Cerebellar cortex (tissue), 1 donor: ENCODE measurements around the gene DIPK2B.

ENCODE experiments used
- DNase-seq: peaks from one replicate; pipeline ENCODE4 v3.0.0-alpha.2; 2015; ENCODE audit warnings: low spot score

The DIPK2B gene

GRCh38 chrX:45200741-45201234 lies at the start of gene DIPK2B:
TSS of gene DIPK2B (minus strand) at chrX:45200876. CDS start at chrX:45200826, 50 bp downstream.
- DNase-seq: no peak

- DNase-seq: no peak
These were observed 39.6 kb upstream of the DIPK2B start for GRCh38 chrX:45240301-45240700.

DNA sequence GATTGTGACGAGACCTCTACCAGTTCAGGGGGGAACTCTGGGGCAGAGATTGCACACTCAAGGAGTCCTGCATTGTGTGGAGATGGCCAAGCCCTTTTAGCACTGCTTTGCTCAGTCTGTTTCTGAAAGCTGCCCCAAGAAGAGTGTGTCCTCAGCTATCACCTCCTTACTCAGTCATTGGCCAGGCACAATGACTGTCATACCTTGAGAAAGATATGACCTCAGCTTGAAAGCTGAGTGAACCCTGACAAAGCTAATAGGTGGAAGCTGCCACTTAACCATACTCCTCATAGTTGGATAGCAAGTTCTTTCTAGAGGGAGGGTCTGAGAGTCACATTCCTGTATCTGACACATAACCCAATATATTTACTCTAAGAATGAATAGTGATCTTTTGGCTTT lies 37.8 kb upstream of the DIPK2B start:
- DNase-seq: no peak

- DNase-seq: no peak
These were observed 32.9 kb upstream of the DIPK2B start for GRCh38 chrX:45233531-45233930.

DNA sequence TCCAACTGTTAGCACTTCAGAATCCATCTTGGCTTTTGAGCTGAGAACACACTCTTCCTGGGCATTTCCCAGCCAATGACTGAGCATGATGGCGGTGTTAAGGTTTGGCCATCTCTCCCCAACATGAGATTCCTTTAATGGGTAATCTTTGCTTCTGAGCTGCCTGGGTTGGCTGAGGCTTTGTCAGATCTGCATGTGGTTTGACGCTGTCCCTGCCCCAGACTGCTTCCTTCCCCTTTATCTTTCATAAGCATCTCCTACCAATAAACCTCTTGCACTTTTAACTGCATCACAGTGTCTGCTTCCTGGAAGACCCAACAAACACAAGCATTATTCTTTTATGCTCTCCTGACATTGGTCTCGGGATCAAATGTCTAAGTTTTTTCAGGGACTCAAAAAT lies 31.5 kb upstream of the DIPK2B start:
- DNase-seq: no peak

DNA sequence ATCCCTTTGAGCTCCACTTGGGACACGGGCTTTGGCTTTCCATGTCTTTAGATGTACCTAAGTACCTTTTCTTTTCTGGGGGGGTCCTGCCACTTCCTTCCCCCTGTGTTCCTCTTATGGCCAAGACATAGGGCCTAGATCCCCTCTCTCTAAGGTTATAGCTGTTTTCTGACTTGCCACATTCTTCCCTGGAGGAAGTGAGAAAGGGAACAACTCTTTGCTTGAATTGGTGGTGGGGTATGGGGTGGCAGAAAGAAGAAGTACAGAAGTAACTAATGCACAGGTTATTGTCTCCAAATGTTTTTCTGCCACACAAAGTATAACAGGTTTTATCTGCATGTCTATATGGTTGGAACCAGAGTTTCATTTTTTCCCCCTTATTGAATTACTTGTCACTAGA lies 29.7 kb upstream of the DIPK2B start:
- no peak for DNase-seq

DNA sequence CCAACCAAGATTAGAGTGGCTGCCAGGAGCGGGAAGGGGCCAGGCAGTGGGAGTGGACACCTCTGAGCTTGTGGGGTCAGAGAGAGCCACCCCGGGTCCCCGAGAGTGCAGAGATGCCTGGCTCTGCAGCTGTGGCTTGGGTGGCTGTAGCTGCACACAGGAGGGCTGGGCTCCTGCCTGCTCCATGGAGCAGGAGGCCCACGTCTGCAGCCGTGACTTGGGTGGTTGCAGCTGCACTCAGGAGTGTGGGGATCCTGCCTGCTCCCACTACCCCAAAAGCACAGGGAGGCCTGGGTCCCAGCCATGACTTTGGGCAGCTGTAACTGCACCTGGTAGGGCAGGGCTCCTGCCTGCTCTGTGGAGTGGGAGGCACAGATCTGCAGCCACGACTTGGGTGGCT lies 28.7 kb upstream of the DIPK2B start:
- no peak for DNase-seq

DNA sequence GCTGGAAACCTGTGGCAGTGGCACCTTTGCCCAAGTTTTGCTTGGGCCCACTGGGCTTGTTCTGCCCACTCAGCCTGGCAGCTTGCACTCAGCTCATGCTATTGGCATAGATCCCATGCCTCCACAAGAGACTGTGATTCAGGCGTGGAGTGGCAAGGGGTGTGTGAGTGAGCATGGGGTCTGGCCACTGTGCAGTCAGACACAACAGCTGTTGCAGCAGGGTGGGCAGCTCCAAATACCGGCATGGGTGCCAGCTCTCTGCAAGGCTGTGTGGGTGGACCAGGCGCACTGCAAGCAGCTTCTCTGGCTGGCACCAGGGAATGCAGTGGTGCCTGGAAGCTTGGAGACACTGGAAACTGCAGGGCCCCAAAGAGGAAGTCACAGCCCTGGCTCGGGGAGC lies 27.4 kb upstream of the DIPK2B start:
- no peak for DNase-seq

GRCh38 chrX:45208121-45208856 lies 7.6 kb upstream of the DIPK2B start:
- no peak for DNase-seq

DNA sequence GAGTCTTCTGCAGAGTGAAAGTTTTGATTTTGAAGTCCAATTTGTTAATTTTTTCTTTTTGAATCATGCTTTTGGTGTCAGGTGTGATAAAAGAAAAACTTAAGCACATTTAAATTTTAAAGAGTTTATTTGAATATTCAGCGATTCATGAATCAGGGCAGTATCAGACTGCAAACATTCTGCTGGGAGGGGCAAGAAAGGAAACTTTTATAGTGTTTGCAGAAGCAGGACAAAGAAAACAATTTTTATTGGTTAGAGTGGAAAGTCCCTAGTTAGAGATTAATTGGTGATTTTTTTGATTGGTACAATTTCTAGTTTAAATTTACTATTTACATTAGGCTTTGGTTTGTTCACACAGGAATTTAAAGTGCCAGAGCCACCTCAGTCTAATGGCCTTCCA lies 1.5 kb upstream of the DIPK2B start:
- DNase-seq: no peak

DNA sequence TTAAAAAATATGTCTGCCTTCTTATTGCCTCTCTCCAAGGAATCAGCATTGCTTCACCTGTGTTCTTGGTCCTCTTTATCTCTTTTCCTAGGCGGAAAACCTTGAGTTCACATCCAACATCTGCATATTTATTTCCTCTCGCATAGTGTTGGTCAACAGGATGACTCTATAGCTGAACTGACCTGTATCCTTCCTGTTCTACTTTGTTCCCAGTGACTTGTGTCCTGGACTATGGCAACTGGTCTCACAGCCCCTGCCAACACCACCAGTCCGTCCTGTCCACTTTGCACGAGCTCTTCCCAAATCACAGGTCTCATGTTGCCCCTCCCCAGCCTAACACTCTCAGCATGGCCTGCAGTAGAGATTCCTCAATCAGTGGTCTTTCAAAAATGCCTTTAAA lies 2.0 kb downstream of the DIPK2B start:
- DNase-seq: no peak

DNA sequence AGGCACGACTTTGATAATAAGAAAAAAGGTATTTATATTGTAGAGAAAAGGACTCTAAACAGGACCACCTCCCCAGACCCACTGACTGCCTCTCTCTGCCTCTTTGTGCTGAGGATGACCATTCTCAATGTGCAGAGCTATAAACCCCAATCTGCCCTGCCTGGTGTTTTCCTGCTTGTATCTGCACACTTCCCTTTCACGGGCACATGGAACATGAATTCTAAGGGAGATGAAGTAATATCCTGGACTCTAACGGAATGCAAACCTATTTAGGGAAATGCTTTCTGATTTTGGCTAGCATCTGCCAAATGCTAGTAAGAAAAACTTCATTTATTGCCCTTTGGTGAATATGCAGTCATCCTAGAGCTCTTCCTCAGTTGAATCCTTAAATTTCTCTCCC lies 2.4 kb downstream of the DIPK2B start:
- no peak for DNase-seq

- no peak for DNase-seq
These were observed 4.0 kb downstream of the DIPK2B start for GRCh38 chrX:45196701-45197100.

DNA sequence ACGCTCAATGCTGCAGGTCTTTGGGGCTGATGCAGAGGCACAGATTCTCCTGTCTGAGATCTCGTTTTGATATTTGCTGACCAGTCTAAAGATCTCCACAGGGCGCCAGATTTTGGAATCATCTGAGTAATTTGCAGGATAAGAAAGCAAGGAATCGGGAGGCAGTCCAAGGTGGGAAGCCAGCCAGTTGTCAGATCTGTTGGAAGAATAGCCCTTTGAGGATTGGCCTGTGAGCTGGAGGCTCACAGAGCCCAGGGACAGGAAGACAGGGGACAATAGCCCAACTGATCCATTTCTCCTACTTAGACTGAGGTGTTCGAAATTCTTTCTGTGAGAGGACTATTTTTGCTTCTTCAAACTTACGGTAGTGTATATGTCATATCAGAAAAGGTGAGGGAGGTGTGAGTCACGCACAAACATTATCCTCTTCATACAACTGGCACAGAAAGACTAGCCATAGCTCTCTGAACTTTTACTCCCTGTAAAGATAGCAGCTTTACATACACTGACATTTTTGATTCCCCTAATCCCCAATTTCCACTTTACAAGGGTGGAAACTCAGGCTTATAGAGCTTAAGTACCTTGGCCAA lies 8.8 kb downstream of the DIPK2B start:
- DNase-seq: peak; percentile 52

DNA sequence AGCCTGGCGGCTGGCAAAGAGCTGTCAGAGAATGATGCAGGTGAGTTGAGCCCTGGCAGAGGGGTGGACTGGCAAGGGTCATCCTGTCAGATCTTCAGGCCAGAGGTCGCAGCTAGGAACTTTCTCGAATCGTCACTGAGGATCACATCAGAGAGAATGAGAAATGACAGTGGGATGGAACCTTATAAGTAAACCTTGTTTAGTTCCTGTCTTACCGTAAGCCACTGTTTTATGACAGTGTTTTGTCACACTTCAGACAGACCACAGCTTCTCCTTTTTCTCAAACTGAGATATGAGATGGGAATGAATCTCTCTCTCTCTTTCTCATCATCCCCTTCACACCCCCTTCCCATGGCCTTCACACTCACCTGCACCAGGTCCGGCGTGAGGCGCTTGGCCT lies 9.3 kb downstream of the DIPK2B start:
- DNase-seq: no peak

GRCh38 chrX:45187731-45188130 lies 12.9 kb downstream of the DIPK2B start:
- DNase-seq: peak; percentile 31

DNA sequence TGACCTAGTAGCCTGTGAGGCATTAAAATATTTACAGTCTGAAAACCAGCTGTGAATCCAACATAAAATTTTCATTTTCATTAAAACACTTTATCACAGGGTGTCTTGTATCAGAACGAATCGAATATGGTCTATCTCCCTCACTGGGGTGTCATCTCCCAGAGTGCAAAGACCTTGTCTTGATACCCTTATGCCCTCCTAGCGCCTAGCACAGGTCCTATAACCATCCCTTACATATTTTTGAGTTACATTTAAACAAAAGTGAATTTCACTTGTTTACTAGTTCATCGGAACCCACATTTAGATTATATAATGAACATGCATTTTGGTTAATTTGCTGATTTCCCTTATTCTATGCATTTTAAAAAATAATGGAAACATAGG lies 14.0 kb downstream of the DIPK2B start:
- no peak for DNase-seq

DNA sequence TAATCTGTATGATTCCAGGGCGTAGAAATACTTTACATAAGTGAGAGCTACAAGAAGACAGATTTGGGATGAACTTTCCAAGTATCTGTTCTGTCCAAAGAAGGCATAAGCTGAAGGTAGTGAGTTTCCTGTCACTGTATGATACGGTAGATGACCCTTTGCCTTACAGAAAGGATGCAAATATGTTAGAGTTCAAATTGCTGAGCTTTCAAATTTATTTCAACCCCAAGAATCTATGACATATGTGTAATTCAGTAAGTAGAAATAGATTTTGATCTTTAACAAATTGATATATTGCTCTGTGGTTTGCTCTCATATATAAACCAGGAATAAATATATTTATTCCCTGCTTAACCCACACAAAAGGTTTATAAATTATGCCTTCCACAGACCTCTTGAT lies 16.5 kb downstream of the DIPK2B start:
- no peak for DNase-seq

DNA sequence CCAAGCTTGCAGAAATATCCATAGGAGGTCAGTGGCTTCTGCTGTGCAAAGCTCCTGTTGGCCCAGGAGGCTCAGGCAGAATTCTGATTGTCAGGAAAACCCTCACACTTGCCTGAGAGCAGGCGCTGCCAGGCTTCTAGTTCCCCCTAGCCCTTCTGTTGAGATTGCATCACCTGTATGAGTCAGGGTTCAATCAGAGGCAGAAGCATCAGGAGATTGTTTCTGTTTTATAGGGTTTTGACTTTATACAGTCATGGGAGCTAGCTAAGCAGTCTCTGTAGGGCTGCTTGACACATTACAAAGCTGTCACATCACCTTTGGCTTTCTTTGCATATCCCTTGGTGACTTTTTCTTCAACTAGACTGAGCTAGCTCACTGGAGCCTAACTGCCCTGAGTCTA lies 27.8 kb downstream of the DIPK2B start:
- DNase-seq: peak; percentile 47

DNA sequence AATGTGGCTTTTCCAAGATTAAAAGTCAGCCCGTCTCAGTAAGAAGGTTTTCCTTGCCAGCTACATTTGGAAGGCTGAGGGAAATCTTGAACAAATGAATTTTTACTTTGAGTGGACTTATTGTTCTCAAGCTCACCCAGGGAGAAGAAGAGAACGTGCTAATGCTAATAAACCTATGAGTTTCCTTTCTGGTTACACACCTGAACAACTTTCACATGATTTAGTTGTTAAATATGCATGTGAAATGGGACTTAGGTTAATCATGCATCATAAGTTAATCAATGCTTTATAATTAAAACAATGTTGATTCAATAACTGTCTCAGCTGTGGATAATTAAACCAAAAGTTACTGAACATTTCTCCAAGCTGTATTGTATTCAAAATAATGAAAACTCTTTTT lies 33.9 kb downstream of the DIPK2B start:
- no peak for DNase-seq

- no peak for DNase-seq
These were observed 35.0 kb downstream of the DIPK2B start for GRCh38 chrX:45165726-45166125.

- no peak for DNase-seq
These were observed 35.7 kb downstream of the DIPK2B start for GRCh38 chrX:45164995-45165394.

DNA sequence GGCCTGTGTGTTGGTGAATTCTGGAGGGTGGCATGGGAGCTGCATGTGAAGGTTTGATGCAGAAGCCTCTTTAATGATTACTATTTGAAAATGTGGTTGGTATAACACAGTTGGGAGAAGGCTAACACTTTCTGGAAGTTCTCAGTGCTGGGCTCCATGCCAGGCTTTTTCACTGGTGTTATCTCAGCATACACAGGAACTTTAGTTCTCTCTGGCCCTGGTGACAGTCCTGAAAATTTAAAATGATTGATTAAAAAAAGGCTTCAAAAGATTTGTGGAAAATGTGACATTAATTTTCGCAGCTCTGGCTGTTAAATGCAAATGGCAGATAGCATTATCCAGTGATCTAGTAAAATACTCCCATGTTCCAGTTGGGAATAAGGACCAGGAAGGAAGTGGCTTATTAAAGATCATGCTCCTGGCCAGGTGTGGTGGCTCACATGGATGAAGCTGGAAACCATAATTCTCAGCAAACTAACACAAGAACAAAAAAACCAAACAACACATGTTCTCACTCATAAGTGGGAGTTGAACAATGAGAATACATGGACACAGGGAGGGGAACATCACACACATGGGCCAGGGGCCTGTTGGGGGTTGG lies 36.6 kb downstream of the DIPK2B start:
- DNase-seq: no peak

GRCh38 chrX:45157647-45158046 lies 43.0 kb downstream of the DIPK2B start:
- DNase-seq: no peak
